Stimulated activated CD4-positive, alpha-beta T cell treated with anti-CD3 and anti-CD28 coated beads, Interleukin-2, amount 100 ng/mL, for 48 hours (primary cell): Measurements from ENCODE around the gene CMIP.
"Not testable (repeated sequence)": the region's sequence is repeated elsewhere in the genome, so short reads cannot be mapped to it uniquely, and the experiment has no call there.

Experiments
- DNase-seq, 2 donors: peaks; one replicate each; pipeline ENCODE4 v3.0.0-alpha.2; 2020

Gene CMIP

GRCh38 chr16:81734632-81735434, 290.2 kb downstream of the CMIP start:
- no peak for DNase-seq

- DNase-seq = peak; percentile 84 to 86
Measured at GRCh38 chr16:81737885-81738536, 293.4 kb downstream of the CMIP start.

GRCh38 chr16:81738783-81739496, 294.3 kb downstream of the CMIP start:
- DNase-seq = no peak

- no peak for DNase-seq
Measured at GRCh38 chr16:81739503-81739902, 294.9 kb downstream of the CMIP start.

GRCh38 chr16:81740169-81740568, 295.6 kb downstream of the CMIP start:
- no peak for DNase-seq

GRCh38 chr16:81741430-81741770, 296.8 kb downstream of the CMIP start:
- DNase-seq = not testable (repeated sequence)

GRCh38 chr16:81744385-81744784, 299.8 kb downstream of the CMIP start:
- DNase-seq = no peak

- DNase-seq = no peak
Measured at GRCh38 chr16:81744911-81745310, 300.3 kb downstream of the CMIP start.

- DNase-seq = peak; percentile 69 to 72
Measured at GRCh38 chr16:81745704-81746558, 301.3 kb downstream of the CMIP start.

GRCh38 chr16:81746566-81746965, 302.0 kb downstream of the CMIP start:
- DNase-seq = no peak

GRCh38 chr16:81748476-81749198, 304.0 kb downstream of the CMIP start:
- DNase-seq = no peak

- DNase-seq = no peak
Measured at GRCh38 chr16:81752225-81752875, 307.7 kb downstream of the CMIP start.

GRCh38 chr16:81752876-81753227, 308.2 kb downstream of the CMIP start:
- DNase-seq = no peak

- no peak for DNase-seq
Measured at GRCh38 chr16:81754858-81755257, 310.2 kb downstream of the CMIP start.

- DNase-seq = no peak
Measured at GRCh38 chr16:81755915-81756614, 311.5 kb downstream of the CMIP start.

- DNase-seq = no peak
Measured at GRCh38 chr16:81756615-81757356, 312.2 kb downstream of the CMIP start.

GRCh38 chr16:81758376-81758775, 313.8 kb downstream of the CMIP start:
- DNase-seq = no peak
